Testis (tissue), 2 donors: ENCODE results near the gene FGGY.

Experiments used
- CTCF ChIP-seq, 3 experiments: fragments of 450-650 bp in 2 of 3; fragments of 200-600 bp in 1 of 3; sonication (generic) in 1 of 3; IDR thresholded peaks; one replicate each; pipeline ENCODE4 v1.5.1; 2016 to 2019; ENCODE audit warnings: antibody characterized with exemption in 3 of 3, mild to moderate bottlenecking in 2 of 3, moderate library complexity in 1 of 3
- POLR2A ChIP-seq: fragments of 450-650 bp; IDR thresholded peaks from one replicate; pipeline ENCODE4 v1.6.1; 2017; ENCODE audit warnings: antibody characterized with exemption, mild to moderate bottlenecking, moderate library complexity

GRCh38 chr1:59554011-59554663, 257.2 kb downstream of the FGGY start:
- TF ChIP-seq CTCF (IDR thresholded peaks at IDR 0.05) (no peak), POLR2A (no peak)
